Fibroblast of peridontal ligament (primary cell): ENCODE results near the gene SLC25A10.
A peak's percentile ranks its signal among the peaks of the same experiment; 100 is the strongest.

Experiments used
- DNase-seq: peaks from one replicate; pipeline ENCODE4 v3.0.0-alpha.2; 2010; ENCODE audit errors: extremely low read depth

Gene SLC25A10

DNA sequence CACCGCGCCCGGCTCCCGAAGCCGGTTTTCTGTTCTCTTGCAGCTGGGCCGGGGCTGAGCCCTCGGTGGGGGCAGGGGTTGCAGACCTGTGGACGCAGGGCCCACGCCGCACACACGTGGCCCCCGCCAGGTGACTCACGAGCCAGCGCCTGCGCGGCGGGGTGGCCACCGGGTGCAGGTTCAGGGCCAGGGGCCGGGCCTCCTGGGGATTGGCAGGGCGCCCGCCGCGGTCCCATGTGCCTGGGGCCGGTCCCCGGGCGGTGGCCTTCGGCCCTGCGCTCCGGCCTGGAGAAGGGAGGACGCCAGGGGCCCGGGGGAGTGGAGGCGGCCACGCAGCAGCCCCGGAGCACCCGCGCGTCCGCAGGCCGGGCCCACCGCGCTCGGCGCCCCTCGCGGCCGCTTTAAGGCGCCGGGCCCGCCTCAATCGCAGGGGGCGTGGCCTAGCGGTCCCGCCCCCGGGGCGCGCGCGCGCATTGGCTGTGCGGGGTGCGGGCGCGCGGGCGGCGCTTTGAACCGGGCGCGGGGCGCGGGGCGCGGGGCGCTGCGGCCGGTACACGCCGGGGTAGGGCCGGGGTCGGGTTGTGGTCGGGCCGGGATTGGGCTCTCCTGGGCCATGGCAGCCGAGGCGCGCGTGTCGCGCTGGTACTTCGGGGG, at the start of gene SLC25A10:
TSS of gene SLC25A10 (plus strand) at position 471 of the 654 bp plus-strand sequence. CDS start at position 614, 143 bp downstream.
- DNase-seq, result no peak

DNA sequence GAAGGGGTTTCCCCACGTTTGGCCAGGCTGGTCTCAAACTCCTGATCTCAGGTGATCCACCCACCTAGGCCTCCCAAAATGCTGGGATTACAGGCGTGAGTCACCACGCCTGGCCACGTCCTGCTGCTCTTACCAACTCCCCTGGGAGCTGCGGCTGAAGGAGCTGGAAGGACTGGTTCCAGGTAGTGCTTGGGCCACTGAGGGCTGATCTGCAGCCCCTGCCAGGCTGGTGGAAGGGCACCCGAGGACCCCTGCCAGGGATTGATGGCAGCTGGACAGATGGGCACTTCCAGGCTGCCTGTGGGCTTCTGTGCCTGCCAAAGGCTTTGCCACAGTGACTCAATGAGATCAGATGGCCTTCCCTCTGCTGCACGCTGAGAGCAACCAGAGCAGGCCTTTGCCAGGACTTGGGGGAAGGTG, 48.0 kb upstream of the SLC25A10 start:
- no peak for DNase-seq

GRCh38 chr17:81665205-81666091, 46.6 kb upstream of the SLC25A10 start:
- DNase-seq, result peak; percentile 5

GRCh38 chr17:81666092-81666341, 46.1 kb upstream of the SLC25A10 start:
- no peak for DNase-seq

DNA sequence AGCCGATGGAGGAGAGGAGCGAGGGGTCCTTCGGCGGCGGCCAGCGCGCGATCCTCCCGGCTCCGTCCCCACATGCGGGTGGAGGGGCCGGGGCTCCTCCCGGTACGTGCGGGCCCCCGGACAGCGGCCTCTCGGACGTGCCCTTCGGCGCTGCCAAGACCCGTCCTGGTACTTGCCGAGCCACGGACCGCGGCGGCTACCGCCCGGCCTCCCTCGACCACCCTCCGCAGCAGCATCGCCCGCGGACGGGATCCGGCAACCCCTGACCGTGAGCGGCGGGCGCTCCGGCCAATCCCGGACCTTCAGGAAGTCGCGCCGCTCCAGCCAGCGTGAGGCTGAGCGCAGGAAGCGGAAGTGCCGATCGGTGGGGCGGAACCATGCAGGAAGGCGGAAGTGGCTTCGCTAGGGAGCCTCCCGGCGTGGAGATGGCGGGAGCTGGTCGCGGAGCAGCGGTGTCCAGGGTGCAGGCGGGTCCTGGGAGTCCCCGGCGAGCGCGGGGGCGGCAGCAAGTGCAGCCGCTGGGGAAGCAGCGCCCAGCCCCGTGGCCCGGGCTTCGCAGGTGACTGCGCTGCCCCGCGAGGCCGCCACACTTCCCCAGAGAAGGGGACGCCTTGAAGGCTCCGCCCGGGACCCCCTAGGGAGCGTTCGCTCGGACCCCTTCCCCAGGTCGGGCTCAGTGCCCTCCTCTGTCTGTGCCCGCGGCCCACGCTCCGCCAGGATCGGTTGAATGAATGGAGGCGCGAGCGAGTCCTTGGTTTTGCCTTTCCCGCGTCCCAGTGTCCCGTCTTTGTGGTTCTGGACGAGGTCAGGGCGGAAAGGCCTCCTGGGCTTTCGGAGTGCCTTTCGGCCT, 45.5 kb upstream of the SLC25A10 start, which contains the start of the genes CCDC137 and OXLD1:
TSS of gene CCDC137 (plus strand) at position 396 of the 850 bp plus-strand sequence. CDS start at position 426, 30 bp downstream.
TSS of gene OXLD1 (minus strand) at position 264 of the 850 bp plus-strand sequence. CDS start at position 236, 28 bp downstream.
- peak; percentile 93 for DNase-seq

DNA sequence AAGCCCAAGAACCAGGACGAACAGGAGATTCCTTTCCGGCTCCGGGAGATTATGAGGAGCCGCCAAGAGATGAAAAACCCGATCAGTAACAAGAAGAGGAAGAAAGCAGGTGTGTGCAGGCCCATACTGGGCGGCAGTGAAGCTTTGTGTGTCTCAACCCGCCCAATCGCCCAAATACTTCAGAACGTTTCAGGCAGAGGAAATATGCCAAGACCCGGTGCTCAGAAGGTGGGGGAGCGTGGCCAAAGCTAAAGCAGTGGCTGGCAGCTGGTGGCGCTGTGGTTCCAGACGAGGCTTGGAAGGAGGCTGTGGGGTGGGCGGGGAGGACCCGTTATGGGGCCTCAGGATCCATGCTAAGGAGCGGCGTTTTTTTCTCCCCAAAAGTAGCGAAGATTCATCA, 44.3 kb upstream of the SLC25A10 start:
- DNase-seq, result no peak

- no peak for DNase-seq
These were observed 39.6 kb upstream of the SLC25A10 start for GRCh38 chr17:81672504-81672903.

GRCh38 chr17:81672954-81673353, 39.1 kb upstream of the SLC25A10 start:
- no peak for DNase-seq

DNA sequence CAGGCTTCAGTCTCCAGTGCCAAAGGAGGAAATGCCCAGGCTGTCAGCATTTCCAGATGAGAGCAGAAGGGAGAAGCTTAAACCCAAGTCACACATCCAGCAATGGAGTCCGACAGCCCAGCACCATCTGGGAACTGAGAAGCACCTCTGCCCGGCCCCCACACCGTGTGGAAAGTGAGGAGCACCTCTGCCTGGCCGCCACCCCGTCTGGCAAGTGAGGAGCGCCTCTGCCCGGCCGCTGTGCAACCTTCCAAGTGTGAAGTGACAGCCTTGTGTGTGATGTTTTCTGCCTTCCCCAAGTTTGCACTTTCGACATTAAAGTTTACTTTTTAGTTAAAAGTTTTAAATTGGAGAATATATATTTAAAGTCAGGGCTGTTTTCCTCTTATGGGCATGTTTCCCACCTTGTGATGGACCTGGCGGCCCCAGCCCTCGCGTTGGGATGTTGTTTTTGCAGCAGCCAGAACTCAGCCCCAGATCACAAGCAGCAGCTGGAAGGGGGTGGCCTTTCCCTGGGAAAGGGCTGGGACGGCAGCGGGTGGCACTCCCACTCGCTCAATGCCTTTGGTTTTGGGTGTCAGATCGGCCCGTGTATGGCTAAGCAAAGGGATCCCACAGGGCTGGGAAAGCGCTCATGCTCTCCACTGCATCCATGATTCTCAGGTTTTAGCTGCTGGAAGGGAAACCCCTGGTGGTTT, 38.4 kb upstream of the SLC25A10 start:
- no peak for DNase-seq

GRCh38 chr17:81675515-81676221, 36.4 kb upstream of the SLC25A10 start:
- peak; percentile 40 for DNase-seq

DNA sequence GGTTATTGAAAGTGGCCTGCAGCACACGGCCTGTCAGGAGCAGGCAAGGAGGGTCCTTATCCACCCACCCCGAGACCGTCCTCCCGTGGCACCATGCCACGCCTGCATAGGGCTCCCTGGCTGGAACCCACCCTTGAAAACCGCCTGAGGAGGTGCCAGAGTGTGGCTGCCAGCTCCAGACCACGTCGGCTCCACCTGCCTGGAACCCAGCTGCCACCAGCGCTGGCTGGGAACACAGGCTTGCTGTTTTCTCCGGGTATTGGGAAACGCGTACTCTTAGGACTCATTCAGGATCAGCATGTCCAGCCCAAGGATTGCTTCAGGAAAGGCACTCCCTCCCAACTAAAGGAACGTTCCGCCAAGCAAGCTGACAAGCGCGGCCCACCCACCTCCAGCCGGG, 35.2 kb upstream of the SLC25A10 start:
- DNase-seq, result no peak

- DNase-seq, result no peak
These were observed 31.9 kb upstream of the SLC25A10 start for GRCh38 chr17:81680150-81680549.

- DNase-seq, result peak; percentile 10
These were observed 30.4 kb upstream of the SLC25A10 start for GRCh38 chr17:81681672-81682071.

DNA sequence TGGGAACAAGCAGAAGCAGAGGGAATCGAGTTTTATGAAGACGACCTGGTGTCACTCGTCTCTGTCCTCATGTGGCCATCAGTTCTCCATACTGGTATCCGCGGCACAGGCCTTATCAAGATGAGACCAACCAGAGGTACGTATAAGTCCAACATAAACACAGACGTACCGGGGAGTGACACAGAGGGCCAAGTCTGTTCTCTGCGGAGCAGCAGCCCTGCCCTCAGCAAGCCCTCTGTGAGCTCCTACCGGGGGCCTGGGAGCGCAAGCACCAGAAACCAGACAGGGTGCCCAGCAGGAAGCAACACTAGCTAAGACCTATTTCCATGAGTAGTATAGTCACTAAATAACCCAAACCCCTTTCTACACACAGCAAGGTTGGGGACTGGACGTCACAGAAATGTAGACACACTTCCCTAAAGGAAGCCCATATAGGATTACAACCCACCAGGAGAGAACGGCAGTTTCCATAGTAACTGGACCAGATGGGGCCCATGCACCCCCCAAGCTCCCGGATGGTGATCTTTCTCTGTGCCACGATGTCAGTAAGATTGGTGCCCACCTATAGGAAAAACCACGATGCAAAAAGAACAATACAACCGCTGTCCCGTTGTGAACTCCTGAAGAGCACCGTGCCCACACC, 29.4 kb upstream of the SLC25A10 start:
- peak; percentile 18 for DNase-seq

- DNase-seq, result no peak
These were observed 28.9 kb upstream of the SLC25A10 start for GRCh38 chr17:81683208-81683583.

GRCh38 chr17:81683584-81684441, 28.3 kb upstream of the SLC25A10 start, which contains the start of the genes ARL16 and HGS:
Gene ARL16, minus strand, starts transcription at chr17:81683797. Its CDS starts 44 bp downstream, at chr17:81683753.
Gene HGS, plus strand, starts transcription at chr17:81684011. Its CDS starts 56 bp downstream, at chr17:81684067.
- DNase-seq, result peak; percentile 99

DNA sequence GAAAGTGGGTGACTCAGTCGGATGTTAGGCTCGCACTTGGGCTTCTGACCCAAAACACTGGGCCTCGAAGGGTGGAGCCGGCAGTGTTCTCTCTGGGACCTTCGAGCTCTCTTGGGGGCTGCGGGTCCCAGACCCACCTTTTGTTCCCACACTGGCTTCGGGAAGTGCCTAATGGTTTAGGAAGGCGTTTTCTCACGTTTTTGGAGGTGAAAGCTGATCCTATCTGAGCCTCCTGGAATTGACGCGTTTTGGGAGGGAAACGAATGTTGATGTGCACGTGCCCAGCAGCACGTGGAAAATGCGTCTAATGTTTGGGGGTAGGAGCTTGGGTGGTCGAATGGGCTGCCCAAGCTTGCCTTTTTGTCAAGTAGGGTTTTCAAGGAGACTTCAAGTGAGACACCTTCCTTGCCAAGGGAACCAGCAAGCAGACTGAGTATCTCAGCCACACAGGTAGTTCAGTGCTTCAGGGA, 27.6 kb upstream of the SLC25A10 start:
- DNase-seq, result peak; percentile 76

DNA sequence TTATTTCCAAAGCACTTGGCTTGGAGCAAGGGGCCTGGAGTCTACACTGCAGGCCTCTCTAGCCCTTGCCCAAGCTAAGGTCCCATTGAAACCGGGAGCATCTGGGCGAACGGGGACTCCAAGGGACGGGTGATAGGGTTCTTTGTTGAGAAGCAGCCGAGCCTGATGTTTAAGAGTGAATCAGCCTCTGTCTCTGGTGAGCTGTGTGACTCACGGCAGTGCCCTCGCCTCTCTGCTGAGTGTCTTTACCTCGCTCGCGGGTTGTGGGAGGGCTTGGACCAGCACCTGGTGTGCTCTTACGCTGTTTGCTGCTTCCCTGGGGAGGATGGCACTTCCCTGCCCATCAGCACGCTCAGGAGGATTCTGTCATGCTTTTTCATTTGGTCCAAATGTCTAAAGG, 27.0 kb upstream of the SLC25A10 start:
- peak; percentile 35 for DNase-seq

GRCh38 chr17:81686614-81687013, 25.5 kb upstream of the SLC25A10 start:
- no peak for DNase-seq
